Limb (tissue), 2 donors: ENCODE measurements around the gene VSTM1.
"Not testable (repeated sequence)": the region's sequence is repeated elsewhere in the genome, so short reads cannot be mapped to it uniquely, and the experiment has no call there.

Experiments
- DNase-seq, 2 donors: peaks; one replicate each; pipeline ENCODE4 v3.0.0-alpha.2; 2016; ENCODE audit errors: extremely low spot score in 2 of 2

VSTM1 gene

DNA sequence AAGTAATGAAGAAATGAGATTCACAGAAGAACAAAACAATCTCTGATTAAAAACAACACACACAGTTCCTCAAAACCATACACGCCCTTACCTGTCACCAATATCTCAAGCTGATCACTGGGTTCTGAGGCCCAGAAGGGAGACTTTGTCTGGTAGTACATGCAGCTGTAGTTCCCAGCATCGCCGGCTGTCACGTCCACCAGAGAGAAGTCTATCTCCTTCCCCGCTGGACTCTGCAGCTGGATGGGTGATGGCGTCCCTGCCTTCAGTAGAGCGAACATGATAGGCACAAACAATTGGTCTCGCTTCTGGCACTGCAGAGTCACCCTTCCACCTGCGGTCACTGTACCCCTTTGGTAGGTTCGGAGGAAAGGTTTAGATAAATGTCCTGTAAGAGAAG lies 10.1 kb upstream of the VSTM1 start:
- DNase-seq = no peak

DNA sequence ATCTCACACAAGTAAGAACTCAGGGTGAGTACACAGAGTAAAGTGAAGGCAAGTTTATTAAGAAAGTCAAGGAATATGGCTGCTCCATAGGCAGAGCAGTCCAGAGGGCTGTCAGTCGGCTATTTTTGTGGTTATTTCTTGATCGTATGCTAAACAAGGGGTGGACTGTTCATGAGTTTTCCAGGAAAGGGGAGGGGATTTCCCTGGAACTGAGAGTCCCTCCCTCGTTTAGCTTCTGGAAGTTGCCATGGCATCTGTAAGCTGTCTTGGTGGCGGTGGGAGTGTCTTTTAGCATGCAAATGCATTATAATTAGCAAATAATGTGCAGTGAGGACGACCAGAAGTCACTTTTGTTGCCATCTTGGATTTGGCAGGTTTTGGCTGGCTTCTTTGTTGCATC lies 5.8 kb upstream of the VSTM1 start:
- DNase-seq = no peak

- DNase-seq = no peak
Measured at GRCh38 chr19:54062643-54063042, 1.1 kb downstream of the VSTM1 start.

GRCh38 chr19:54047616-54048015 lies 16.1 kb downstream of the VSTM1 start:
- no peak for DNase-seq

DNA sequence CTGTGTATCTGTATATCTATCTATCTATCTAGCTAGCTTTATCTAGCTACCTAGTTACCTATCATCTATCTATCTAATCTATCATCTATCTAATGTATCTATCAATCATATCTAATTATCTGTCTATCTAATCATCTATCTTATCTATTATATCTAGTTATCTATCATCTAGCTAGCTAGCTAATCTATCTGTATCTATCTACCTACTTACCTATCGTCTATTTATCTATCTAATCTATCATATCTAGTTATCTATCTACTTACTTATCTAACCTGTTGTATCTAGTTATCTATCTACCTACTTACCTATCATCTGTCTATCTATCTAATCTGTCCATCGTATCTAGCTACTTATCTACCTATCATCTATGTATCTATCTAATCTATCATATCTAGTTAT lies 17.9 kb downstream of the VSTM1 start:
- no peak for DNase-seq

- DNase-seq = no peak
Measured at GRCh38 chr19:54042989-54043388, 20.7 kb downstream of the VSTM1 start.

GRCh38 chr19:54041969-54042606 lies 21.6 kb downstream of the VSTM1 start:
- no peak for DNase-seq

DNA sequence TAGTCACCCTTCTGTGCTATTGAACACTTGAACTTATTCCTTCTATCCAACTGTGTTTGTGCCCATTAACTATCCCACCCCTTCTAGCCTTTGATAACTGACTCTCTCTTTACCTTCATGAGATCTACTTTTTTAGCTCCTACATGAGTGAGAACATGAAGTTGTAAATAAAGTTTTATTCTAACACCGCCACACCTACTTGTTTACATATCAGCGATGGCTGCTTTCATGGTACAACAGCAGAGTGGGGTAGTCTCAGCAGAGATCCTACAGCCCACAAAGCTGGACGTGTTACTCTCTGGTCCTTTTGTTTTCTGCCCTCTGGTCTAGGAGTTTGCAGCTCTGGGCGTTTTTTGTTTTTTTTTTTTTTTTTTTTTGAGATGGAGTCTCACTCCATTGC lies 23.7 kb downstream of the VSTM1 start:
- no peak for DNase-seq

- DNase-seq = not testable (repeated sequence)
Measured at GRCh38 chr19:54036542-54036941, 27.2 kb downstream of the VSTM1 start.

- no peak for DNase-seq
Measured at GRCh38 chr19:54035215-54036178, 28.2 kb downstream of the VSTM1 start.

- no peak for DNase-seq
Measured at GRCh38 chr19:54030895-54031586, 32.7 kb downstream of the VSTM1 start.

DNA sequence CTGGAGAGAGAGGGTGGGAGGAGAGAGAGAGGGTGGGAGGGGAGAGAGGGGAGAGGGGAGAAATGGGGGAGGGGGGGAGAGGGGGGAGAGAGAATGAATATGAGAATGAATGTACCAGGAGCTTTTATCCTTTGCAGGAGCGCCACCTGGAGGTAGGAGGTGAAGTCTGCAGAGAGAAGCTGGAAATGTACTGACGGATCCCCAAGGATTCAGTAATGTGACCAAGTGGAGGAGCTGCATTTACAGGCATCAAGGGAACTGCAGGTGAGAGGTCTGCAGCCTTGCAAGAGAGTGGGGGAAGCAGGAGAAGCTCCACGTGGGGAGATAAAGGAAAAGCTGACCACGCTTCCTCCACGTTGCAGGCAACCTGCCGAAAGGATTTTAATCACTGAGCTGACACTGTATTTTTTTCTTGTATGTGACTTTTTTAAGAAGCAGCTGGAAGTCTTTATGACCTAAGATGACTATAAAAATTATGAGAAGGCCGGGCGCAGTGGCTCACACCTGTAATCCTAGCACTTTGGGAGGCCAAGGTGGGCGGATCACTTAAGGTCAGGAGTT lies 33.7 kb downstream of the VSTM1 start:
- peak in 1 of 2 donors; percentile 44 for DNase-seq

GRCh38 chr19:54029301-54029700 lies 34.4 kb downstream of the VSTM1 start:
- no peak for DNase-seq

DNA sequence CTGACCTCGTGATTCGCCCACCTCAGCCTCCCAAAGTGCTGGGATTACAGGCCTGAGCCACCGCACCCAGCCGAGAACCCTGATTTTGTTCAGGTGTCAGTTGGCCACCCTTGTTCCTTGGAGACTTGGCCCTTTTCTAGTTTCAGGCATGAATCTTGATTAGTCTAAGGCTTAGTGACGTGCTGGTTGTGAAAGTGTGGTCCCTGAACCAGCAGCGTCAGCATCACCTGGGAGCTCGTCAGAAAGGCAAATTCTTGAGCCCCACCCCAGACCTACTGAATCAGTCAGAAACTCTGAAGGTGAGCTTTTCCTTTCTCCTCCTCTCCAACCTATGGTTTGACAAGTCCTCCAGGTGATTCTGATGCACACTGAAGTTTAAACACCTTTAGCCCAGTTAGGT lies 37.0 kb downstream of the VSTM1 start:
- no peak for DNase-seq

DNA sequence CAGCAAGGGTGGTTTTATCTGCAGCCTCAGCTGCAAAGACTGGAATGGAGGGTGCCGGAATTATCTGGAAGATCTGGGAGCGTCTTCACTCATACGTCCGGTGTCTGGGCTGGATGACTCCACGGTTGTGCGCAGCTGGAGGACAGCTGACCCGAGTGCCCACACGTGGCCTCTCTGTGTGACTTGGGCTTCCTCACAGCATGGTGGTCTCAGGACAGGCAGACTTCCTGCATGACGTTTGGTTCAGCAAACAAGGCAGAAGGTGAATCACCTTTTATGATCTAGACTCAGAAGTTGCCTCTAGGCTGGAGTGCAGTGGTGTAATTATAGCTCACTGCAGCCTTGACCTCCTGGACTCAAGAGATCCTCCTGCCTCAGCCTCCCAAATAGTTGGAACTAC lies 39.0 kb downstream of the VSTM1 start:
- no peak for DNase-seq

- DNase-seq = no peak
Measured at GRCh38 chr19:54023191-54023590, 40.5 kb downstream of the VSTM1 start.

DNA sequence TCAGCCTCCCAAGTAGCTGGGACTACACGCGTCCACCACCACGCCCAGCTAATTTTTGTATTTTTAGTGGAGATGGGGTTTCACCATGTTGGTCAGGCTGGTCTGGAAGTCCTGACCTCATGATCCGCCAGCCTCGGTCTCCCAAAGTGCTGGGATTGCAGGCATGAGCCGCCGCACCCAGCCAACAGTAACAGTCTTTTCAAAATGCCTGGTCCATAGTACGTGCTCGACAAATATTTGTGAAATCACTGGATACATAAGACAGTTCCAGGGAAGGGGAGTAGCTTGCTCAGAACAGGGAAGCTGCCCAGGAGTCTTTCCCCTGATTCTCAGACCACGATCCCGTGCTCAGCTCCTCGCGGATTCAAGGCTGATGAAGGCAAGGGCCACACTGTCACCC lies 41.8 kb downstream of the VSTM1 start:
- DNase-seq = no peak

DNA sequence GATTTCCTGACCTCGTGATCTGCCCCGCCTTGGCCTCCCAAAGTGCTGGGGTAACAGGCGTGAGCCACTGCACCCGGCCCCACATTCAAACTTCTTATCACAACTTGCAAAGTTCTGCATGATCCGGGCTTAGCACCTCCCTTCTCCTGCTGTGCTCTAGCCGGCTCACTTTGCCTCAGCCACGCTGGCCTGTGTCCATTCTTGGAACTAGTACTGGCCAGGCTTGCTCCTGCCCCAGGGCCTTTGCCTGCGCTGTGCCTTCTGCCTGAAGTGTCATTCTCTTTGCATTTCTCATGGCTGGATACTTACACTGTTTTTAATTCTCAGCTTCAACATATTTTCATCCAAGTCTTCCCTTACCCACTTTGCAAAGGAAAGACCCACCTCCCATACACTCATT lies 42.3 kb downstream of the VSTM1 start:
- no peak for DNase-seq

DNA sequence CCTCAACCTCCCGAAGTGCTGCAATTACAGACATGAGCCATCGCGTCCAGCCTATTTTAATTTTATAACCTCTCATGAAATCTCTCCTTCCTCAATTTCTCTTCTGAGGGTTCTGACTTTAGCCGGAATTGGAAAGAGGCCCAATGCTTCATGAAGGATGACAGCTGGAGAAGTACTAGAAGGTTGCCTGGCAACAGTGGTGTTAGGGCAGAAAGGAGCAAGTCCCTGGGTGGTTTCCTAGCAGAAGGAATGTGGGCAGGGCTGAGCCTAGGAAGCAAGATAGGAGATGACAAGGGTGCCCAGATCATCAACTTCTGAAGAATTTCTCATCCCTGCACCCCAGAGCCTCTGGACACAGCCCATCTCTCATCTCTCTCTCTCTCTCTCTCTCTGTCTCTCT lies 46.4 kb downstream of the VSTM1 start:
- DNase-seq = peak in 1 of 2 donors; percentile 4

DNA sequence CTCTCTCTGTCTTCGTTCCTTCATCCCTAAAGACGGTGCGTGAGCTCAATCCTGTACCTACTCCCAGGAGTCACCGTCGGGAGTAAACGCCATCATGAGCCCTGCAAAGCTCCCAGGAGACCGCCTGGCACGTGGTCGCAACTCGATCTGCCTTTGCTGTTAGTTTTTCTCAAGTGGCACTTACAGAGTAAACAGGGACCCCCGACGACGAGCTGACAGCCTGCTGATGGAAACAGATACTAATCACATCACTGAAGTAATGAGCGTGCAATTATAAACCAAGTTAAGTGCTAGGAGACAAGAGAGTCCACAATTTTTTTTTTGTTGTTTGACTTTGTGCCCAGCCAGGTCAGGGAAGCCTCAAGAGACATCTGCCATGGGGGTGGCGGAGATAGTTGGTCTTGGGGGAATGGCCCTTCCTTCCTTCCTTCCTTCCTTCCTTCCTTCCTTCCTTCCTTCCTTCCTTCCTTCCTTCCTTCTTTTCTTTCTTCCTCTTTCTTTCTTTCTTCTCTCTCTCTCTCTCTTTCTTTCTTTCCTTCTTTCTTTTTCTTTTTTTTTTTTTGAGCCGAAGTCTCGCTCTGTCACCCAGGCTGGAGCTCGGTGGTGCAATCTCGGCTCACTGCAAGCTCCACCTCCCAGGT lies 48.7 kb downstream of the VSTM1 start:
- no peak for DNase-seq

DNA sequence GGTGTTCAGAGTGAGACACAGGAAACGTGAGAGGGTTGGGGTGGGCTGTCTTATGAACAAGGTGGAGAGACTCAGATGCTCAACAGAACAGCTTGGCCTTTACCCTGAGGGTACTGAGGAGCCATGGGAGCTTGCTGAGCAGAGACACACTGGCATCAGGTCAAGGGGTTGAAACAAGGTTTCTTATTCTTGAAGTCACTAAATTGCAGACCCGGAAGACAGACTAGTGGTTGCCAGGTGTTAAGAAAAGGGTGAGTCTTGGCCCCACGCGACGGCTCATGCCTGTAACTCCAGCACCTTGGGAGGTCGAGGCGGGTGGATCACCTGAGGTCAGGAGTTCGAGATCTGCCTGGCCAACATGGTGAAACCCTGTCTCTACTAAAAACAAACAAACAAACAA lies 49.8 kb downstream of the VSTM1 start:
- DNase-seq = no peak
